GM19240 (cell line): ENCODE data around the gene CBX8.

ENCODE experiments used
- DNase-seq: peaks from one replicate; pipeline ENCODE4 v3.0.0; 2011; ENCODE audit warnings: low spot score; ENCODE audit not compliant: insufficient read length

The CBX8 gene

DNA sequence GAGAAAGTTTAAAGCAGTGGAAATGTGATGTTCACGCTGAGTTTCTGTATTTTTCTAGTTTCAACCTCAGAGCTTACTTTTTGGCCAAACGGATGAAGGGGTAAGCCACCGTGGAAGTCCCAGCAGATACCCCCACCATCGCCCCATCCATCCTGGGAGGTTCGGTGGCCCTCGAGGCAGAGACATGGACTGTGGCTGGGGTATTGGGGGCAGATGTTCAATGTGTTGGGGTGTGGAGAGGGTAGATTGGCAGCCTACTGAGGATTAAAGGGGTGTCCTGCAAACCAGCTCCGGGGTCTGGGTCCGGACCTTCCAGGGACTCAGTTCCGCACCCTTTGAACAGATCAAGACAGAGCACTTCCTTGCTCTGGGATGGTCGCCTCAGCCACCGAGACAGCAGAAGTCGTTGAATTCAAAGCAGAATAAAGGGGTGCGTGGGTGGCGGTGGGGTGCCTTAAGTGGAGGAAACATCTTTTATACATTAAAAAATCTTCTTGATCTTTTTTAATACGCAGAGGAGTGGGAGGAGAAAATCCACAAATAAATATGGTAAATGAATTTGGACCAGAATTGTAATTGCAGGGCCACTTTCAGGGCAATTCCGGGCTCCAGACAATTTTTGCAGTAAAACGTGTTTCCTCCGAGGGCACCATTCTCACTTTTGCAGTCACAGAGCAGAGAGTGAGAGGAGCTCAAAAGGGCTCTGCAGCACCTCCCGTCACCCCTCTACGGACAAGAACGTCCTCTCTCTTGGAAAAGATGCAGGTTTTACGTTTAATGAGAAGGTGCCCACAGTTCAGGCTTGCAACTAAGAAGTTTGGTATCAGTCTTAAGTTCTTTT lies 8.2 kb upstream of the CBX8 start:
- no peak for DNase-seq

DNA sequence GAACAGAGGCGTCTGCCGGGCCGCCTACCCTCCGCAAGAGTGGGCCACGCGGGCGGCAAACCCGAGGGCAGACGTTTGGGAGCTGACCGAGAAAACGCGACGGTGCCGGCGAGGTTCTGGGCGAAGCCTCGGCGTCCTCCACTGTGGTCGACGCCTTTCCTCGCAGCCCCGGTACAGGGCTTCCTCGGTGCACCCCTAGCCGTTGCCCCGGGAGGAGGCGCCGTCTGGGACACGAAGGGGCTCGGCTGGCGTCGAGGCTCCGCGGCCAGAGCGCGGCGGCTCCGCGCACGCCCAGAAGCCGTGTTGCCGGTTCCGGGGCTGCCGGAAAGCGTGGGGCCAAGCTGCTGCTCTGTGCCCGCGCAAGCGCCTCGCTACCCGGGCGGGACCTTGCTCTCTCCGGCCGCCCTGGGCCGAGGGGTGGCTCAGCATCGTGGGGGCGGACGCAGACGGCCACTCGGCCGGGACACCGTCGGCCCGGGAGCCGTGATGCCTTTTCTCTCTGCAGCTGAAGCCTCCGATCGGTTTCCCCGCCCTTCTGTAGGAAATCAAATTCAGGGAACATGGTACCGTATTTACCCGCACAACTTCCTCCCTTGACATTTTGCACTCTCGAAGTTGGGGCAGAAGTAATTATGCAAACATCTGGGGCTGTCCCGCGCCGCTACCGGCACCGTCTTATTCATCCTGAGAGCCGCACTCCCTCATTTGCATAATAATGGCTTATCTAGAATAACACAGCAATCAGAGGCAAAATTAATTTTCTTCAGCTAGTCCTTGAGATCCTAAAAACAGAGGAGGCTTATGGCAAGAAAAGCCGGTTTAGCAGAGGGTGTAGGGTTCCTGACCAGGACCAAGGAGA lies 7.3 kb upstream of the CBX8 start:
- DNase-seq, result no peak

DNA sequence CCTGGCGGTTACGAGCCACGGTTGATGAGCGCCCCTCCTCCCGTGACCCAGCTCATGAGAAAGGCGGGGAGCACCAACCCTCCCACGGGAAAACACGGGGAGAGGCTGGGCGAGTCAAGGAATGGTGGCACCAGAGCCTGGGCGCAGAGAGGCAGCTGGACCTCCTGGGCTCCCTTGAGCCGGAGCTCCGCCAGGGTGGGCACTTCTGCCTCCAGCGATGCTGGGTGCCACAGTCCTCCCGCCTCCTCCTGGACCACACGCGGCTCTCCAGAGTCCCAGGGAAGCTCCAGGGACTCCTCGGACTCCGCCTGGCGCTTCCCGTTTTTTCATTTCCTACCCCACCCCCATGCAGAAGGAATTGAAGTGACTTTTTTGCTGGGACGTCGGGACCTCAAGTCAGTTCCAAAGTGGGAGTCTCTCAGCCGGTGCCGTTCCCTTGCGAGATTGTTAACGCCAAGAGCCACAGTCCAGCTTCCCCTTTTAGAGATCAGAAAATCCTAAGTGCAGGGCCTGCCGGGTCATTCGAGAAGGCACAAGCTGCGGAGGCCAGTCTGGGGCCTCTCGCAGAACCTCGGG lies 6.6 kb upstream of the CBX8 start:
- no peak for DNase-seq

DNA sequence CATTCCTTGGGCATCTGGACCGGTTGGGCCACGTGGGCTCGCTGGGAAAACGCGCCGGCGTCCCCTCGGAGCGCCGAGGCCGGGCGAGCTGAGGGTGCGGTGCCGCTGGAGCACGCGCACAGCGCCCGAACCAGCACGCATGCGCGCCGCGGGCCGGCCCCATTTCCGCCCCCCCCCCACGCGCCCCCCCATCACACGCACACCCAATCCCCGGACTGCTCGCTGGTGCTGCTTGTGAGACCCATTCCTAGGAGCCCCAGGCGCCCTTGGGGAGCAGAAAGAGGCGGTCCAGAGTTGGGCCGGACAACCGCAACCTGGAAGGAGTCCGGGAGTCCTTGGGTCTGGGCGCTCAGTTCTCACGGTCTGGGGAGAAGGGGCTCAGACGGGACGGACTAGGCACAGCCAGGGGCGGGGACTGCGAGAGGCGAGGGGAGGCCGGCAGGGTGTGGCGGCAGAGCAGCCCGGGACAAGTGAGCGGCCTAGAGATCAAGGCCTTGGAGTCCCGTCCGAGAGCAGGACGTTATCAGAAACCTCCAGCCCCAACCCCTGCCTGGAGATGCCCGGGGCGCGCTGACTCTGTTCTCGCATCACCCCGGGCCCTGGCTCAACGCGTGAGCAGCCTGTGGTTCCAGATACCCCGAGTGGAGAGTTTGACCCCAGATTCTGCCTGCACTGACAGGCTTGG lies 6.0 kb upstream of the CBX8 start:
- DNase-seq, result no peak

DNA sequence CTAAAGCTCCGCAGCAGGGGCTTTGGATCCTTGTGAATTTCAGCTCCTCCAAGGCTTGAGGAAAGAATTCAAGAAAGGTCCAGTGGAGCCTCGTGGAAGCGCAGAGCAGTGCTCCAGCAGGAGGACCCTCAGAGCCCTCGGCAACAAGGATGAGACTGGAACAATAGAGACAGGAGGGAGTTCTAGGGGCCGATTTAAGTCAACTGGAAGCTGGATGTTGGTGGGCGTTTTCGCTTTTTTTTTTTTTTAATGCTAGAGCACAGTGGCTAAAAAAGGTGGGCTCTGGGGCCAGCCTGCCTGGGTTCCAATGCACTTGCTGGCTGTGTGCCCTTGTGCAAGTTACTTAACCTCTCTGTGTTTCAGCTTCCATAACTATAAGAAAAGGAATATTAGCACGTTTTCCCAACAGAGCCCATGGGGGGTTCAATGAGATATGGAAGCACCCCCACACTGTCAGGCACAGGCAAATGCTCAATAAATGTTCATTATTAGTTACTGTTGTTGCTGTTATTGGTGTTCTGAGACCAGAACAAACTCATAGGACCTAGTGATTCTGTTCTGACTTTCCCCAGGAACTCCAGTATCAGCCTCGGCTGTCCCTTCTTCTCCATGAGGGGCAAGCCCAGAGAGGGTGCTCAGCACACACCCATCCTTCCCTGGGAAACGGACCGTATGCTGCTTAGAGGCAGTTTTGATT lies 5.3 kb upstream of the CBX8 start:
- DNase-seq, result no peak

DNA sequence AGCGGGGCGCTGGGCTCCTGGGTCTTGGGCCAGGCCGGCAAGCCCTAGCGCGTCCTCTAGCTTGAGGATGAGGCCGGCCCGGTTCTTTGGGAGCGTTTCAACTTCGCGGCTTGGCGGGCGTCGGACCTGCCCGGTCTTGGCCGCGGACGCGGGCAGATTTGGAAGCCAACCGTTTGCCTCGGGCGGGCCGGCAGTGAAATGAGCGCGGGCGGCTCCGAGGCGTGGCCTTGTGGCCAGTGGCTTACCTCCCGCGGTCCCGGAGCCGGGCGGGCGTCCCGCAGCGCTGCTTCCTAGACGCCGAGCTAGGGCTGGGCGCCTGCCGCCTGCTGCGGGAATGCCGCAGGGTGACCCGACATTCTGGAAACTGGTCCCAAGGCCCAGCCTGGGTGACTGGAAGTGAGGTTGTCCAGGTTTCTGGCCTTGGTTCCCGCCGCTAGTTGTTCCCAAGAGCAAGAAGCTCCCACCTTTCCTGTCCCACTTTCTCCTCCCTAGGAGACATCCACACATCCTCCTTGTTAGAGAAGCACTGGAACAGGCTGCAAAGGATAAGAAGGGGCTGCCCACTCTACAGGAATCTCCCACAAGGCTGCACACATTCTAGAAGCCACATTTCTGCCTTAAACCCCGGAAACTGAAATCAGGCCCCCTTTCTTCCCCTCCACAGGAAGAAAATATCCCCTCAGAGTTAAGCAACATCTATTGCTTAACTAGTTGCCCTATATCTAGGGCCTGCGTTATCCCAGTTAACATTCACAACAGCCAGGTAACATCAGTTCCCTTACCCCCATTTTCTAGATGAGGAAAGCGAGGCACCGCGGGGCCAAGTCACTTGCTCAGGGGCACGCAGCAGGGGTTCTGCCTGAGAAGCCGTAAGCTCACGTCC lies 4.5 kb upstream of the CBX8 start:
- no peak for DNase-seq

DNA sequence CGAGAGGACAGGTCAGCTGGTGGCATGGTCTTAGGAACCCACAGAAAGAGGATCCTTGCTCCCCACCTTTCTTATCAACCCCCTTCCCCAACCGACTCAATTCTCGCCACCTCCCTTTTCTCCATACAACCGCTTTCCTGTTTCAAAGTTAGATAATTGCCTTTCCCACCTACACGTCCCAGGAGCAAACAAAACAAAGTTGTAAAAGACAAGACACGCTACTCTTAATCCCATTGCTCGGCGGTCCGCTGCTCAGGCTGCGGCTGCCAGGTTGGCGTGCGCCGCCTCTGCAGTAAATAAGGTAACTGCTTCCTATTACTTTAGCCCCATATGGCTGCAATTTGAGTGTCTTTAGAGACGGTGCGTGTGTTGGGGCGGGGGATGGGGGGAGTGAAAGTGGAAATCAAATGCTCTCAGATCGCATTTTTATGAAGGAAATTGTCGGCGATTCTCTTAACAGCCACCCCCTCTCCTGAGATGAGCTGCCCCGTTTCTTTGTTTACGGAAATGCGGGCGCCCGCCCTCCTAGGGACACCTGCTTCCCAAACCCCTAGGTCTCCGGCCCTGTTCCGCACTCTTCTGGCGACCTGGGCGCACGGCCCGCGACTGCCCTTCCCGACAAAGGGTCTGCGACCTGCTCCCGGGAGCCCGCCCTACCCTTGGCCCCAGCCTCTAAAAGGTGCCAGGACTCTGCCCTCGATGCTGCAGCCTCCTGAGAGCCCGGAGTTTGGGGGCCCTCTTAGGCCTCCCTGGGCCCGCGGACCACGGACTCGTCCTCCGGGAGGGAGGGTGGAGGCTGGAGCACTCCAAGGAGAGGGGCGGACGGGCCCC lies 3.7 kb upstream of the CBX8 start:
- DNase-seq, result no peak

DNA sequence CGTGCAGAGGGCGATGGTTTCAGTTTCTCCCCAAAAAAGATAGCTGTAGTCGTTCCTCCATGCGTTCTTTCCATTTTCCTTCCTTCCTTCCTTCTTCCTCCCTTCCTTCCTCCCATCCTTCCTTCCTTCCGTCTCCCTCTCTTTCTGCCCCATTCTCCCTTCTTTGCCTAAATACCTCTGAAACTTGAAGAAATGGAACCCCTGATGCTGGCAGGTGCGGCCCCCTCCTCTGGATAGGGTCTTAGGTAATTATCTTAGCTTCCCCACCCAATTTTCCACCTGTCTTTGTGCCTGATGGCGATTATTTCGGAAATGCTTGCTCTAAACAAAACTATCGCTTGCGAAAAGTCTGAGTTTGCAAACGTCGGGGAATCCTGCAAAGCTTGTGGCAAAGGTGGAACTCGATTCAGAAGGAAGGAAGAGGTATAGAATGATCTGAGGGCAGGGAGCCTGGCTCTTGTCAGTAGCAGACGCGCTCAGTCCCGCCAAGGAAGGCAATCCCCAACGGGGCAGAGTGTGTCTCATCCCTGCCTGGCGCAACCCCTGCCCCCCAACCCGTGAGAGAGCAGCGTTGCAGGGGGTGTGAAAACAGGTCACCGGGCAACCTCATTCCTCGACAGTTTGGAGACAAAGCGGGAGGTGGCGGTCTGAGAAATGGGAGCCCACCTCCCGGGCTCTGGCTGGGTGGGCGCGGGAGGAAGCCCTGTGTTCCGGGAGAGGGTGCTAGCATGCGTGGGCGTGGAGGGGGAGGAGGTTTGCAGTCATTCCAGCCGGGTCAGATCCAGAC lies 2.9 kb upstream of the CBX8 start:
- DNase-seq, result no peak

DNA sequence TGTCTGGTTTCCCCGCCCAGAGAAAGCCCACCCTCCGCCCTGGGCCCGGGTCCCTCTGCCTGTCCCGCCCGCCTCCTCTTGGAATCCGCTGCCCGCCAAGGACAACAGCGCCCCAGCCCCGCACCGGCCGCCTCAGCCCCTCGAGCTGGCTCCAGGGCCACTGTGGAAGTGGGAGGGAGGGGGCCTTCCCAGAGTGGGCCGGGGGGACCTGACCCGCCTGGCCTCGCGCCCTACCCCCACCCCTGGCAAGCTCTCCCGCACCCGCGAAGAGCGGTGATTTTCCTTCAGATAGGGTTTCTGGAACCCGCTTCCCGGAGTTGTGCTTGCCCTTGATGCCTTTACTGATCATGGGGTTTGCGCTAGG lies 2.3 kb upstream of the CBX8 start:
- DNase-seq, result no peak

DNA sequence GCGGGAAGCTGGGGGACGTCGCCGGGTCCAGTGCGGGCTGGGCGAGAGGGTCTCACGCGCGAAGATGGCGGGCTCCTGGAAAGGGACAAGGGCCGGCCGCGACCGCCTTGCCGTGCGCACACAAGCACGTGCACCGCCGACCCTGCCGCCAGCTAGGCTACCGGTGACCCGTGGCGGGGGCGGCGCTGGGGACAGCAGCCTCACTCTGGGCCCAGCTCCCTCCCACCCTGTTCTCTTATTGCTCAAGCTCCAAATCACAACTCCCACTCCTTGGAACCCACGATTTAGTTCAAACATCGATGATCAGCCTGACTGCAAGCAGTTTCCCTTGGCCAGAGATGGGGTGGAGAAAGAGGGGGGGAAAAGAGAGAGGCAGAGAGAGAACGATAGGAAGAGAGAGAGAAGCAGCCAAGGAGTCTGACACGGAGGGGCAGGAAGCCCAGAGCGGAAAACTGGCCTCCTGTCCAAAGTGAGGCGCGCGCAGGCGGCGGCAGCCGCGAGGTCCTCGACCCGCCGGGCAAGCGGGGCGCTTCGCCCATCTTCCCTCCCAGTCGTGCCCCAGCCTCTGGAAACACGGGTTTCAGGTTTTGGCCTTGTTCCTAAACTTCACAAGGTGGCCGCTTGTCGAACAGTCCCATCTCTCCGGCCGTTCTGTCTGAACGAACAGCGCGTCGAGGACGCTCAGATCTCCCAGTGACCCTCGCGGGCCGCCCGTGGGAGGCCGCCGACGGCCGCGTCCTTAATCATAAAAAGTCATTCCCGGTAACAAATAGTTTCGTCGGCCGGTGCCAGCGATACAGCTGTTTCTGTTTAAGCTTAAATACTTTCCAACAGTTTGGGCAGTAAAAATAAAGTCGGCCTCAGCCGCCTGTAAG lies 1.7 kb upstream of the CBX8 start:
- DNase-seq, result no peak

DNA sequence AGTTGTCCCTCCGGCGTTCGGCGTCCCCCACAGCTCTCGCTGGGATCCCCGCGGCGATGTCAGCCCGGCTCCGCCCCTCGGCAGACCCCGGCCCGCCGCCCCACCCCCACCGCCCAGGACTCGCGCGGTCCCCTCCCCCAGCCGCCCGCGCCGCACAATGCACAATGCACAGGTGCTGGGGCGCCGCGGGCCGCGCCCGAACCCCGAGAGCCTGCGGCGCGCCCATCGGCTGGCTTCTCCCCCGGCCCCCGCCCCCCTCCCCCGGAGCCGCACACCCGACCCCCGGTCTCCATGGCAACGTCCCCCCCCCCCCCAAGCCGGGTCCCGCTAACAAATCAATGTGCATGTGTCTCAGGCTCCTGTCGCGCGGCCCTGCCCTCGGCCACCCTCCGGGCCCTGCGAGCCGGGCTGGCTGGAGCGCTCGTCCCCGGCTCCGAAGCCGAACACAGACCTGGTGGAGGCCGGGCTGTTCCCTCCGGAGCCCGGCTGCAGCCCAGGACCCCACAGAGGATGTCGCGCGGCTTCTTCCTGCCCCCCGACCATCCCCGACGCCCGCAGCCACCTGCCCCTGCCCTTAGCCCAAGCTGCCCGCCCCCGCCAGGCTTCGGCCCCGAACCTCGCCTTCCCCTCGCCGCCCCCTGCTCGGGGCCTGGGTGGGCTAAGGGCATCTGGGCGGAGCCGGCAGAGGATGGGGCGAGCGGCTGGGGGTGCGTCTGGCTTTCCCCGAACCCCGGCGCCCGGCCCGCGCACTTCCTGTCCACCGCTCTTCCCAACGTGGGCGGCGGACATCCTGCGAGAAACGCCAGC lies 818 bp upstream of the CBX8 start:
- no peak for DNase-seq

DNA sequence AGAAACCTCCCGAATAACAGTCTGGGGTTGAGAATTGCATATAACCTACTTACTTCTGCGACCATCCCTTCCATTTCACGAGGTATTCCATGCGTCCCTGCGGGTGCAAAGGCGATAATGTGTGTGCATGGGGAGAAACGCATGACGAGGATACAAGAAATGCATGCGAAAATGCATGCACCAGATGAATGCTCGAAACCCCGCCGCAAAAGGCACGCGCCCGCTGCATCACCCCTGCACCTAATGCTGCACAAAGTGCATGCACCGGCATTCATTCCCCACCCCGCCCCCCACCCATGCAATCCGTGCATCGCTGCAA lies 474 bp downstream of the CBX8 start:
- DNase-seq, result no peak

DNA sequence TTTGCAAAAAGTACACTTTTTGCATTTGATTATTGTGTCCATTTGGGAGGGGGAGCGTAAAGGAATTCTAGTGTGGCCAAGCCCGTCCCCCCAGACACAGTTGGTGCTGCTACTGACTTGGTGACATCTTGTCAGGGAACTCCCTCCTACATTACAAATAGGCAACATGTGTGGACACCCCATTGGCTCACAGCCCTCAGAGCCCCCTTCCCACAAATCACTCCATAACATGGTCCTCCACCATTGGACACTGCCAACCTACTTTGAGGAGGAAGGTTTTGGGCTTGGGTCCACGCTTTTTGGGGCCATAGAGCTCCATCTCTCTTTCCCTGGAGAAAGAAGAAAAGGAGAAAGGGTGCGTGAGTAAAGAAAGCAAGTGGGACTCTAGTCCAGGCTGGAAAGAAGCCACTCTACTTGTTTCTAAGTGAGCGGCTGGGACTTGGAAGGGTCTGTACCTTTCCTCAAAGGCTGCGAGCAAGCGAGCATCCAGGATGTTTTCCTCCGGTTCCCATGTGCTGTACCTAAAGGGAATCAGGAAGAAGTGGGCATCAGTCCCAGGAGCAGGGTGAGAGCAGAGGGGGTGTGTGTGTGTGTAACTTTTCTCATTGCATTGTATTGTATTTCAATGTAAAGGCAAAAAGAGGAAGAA lies 958 bp downstream of the CBX8 start:
- no peak for DNase-seq

DNA sequence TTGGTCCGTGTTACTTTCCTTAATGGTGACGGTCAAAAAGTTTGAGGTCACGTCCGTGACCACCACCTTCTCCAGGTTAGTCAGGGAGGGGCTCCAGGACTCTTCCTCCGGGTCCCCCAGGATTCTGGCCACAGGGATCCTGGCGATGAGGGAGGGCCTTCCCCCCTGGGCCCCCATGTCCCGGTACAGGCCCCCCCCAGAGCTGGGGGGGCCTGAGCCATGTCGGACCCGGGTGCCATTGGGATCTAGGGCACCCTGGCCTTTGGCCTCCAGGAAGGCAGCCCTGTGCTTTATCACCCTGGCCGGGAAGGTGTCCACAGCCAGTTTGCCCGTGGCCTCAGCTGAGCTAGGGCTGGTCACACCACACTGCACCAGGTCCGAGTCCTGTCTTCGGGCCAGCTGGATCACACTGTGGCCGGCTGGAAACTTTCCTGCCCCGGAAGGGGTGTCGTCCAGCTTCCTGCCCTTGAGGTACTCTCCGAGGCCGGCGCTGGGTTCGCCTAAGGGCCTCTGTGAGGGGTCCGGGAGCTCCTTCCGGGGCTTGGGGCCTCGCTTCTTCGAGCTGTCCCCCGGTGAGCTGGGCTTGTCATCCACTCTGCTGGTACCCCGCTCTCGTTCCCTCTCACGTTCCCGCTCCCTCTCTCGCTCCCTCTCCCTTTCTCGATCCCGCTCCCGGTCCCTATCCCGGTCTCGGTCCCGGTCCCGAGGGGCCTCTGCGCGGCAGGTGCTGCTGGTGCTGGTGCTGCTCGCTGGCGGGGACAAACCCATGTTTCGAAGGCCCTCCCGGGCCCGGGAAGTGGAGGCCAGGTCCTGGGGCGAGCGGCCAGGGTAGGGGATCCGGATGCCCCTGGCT lies 2.0 kb downstream of the CBX8 start:
- DNase-seq, result no peak

DNA sequence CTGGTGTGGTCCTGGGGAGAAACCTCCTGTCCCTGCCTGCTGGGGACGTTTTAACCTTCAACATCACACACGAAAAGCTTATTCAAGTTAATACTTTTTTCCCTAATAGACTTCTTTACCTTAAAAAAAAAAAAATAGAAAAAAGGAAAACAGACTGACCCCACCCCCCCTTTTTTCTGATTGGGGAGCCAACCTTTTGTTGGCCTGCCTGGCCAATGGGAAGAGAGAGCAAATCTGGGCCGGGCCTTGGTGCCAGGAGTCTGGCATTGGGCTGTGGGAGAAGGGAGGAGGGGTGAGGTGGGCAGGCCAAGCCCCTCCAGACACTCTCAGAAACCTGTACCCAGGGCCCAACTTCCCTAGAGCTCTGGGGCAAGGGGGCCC lies 3.0 kb downstream of the CBX8 start:
- DNase-seq, result no peak
